Putamen (tissue), 1 donor: ENCODE results near the gene BORCS6.
A peak's percentile ranks its signal among the peaks of the same experiment; 100 is the strongest.
"Not testable (repeated sequence)": the region's sequence is repeated elsewhere in the genome, so short reads cannot be mapped to it uniquely, and the experiment has no call there.

Source experiments
- DNase-seq: peaks from one replicate; pipeline ENCODE4 v3.0.0-alpha.2; 2016; ENCODE audit warnings: low spot score

Gene BORCS6

GRCh38 chr17:8189711-8190477 is at the start of gene BORCS6:
Gene BORCS6 (minus strand): TSS chr17:8190180. CDS start chr17:8190140, 40 bp downstream.
- peak; percentile 99 for DNase-seq

GRCh38 chr17:8237886-8238285 is 47.9 kb upstream of the BORCS6 start:
- DNase-seq, result no peak

GRCh38 chr17:8237175-8237574 is 47.2 kb upstream of the BORCS6 start:
- no peak for DNase-seq

GRCh38 chr17:8235676-8236075 is 45.7 kb upstream of the BORCS6 start:
- no peak for DNase-seq

- no peak for DNase-seq
Measured at GRCh38 chr17:8234361-8235270, 44.6 kb upstream of the BORCS6 start.

- DNase-seq, result no peak
Measured at GRCh38 chr17:8231701-8232100, 41.7 kb upstream of the BORCS6 start.

- no peak for DNase-seq
Measured at GRCh38 chr17:8227238-8227581, 37.2 kb upstream of the BORCS6 start.

GRCh38 chr17:8226536-8227237 is 36.7 kb upstream of the BORCS6 start:
- peak; percentile 90 for DNase-seq

- peak; percentile 82 for DNase-seq
Measured at GRCh38 chr17:8225813-8226535, 36.0 kb upstream of the BORCS6 start.

- DNase-seq, result no peak
Measured at GRCh38 chr17:8224891-8225812, 35.2 kb upstream of the BORCS6 start.

- DNase-seq, result peak; percentile 60
Measured at GRCh38 chr17:8223356-8224126, 33.6 kb upstream of the BORCS6 start.

- peak; percentile 92 for DNase-seq
Measured at GRCh38 chr17:8222630-8223355, 32.8 kb upstream of the BORCS6 start.

GRCh38 chr17:8222380-8222629 is 32.3 kb upstream of the BORCS6 start:
- DNase-seq, result no peak

GRCh38 chr17:8221663-8222379 is 31.8 kb upstream of the BORCS6 start:
- DNase-seq, result peak; percentile 95

GRCh38 chr17:8220783-8221662 is 31.0 kb upstream of the BORCS6 start:
- DNase-seq, result peak; percentile 94

GRCh38 chr17:8214000-8214399 is 24.0 kb upstream of the BORCS6 start:
- DNase-seq, result not testable (repeated sequence)

GRCh38 chr17:8212312-8213180 is 22.6 kb upstream of the BORCS6 start:
- DNase-seq, result no peak
